KMS-11 (cell line): ENCODE measurements around the gene PEX14.

ENCODE experiments used
- H2AFZ ChIP-seq: fragments of 200-600 bp; sonication (generic); 2 replicates; pipeline ENCODE4 v1.6.1; 2016; ENCODE audit warnings: antibody characterized with exemption, mixed run types, low read depth
- H3K27ac ChIP-seq: fragments of 200-600 bp; sonication (generic); 2 replicates; pipeline ENCODE4 v1.6.1; 2016; ENCODE audit warnings: mild to moderate bottlenecking, mixed run types
- H3K27me3 ChIP-seq: fragments of 200-600 bp; sonication (generic); 2 replicates; pipeline ENCODE4 v1.6.1; 2017; ENCODE audit warnings: mild to moderate bottlenecking, low read depth, mixed run types, moderate library complexity; ENCODE audit not compliant: insufficient read depth
- H3K36me3 ChIP-seq: fragments of 200-600 bp; sonication (generic); 2 replicates; pipeline ENCODE4 v1.6.1; 2017; ENCODE audit warnings: mild to moderate bottlenecking, mixed run types; ENCODE audit not compliant: insufficient read depth
- H3K4me1 ChIP-seq: fragments of 200-600 bp; sonication (generic); 2 replicates; pipeline ENCODE4 v1.6.1; 2016; ENCODE audit warnings: mild to moderate bottlenecking, low read depth, mixed run types; ENCODE audit not compliant: poor library complexity, severe bottlenecking
- H3K4me2 ChIP-seq: fragments of 200-600 bp; sonication (generic); 2 replicates; pipeline ENCODE4 v1.7.0; 2016; ENCODE audit warnings: mild to moderate bottlenecking, mixed run types
- H3K4me3 ChIP-seq: fragments of 200-600 bp; sonication (generic); IDR thresholded peaks from 2 replicates; pipeline ENCODE4 v1.6.1; 2017; ENCODE audit warnings: low read depth, low read length, mixed read lengths; ENCODE audit not compliant: insufficient read depth
- H3K79me2 ChIP-seq: fragments of 200-600 bp; sonication (generic); 2 replicates; pipeline ENCODE4 v1.6.1; 2016; ENCODE audit warnings: low read depth, mixed run types; ENCODE audit not compliant: insufficient read depth
- H3K9ac ChIP-seq: fragments of 200-600 bp; sonication (generic); 2 replicates; pipeline ENCODE4 v1.6.1; 2016; ENCODE audit warnings: mild to moderate bottlenecking, mixed run types
- H4K20me1 ChIP-seq: fragments of 200-600 bp; sonication (generic); 2 replicates; pipeline ENCODE4 v1.6.1; 2016; ENCODE audit warnings: mild to moderate bottlenecking, mixed run types; ENCODE audit not compliant: insufficient read depth
- CTCF ChIP-seq: fragments of 200-600 bp; sonication (generic); conservative IDR thresholded peaks from 2 replicates; pipeline ENCODE4 v1.6.1; 2017; ENCODE audit warnings: low read depth, mild to moderate bottlenecking, antibody characterized with exemption, low read length, moderate library complexity, mixed read lengths

The PEX14 gene

GRCh38 chr1:10449751-10450150, 25.0 kb upstream of the PEX14 start, which contains the start of gene CORT:
TSS of gene CORT (plus strand) at chr1:10450031. CDS start at chr1:10450224, 193 bp downstream.
- Histone ChIP-seq H3K27ac (no peak within 1 kb of the TSS), H3K4me2 (no peak within 1 kb of the TSS), H3K4me3 (no peak within 1 kb of the TSS), H3K79me2 (no peaks in the 10 kb centered on the region), H3K4me1 (no peaks in the 10 kb centered on the region), H3K9ac (no peak within 1 kb of the TSS), H3K36me3 (no peaks in the 10 kb centered on the region), H2AFZ (no peak within 1 kb of the TSS), H3K27me3 (no peaks in the 10 kb centered on the region), H4K20me1 (no peaks in the 10 kb centered on the region)
- TF ChIP-seq CTCF, result no peak

- Histone ChIP-seq H3K9ac (no peak overlapping the region), H3K4me2 (no peak overlapping the region), H2AFZ (no peak overlapping the region), H3K27ac (no peak overlapping the region), H3K4me3 (no peak overlapping the region), H3K36me3 (no peaks in the 10 kb centered on the region), H3K27me3 (no peaks in the 10 kb centered on the region), H3K79me2 (no peaks in the 10 kb centered on the region), H3K4me1 (no peaks in the 10 kb centered on the region), H4K20me1 (no peaks in the 10 kb centered on the region)
- TF ChIP-seq CTCF, result no peak
Observed at GRCh38 chr1:10450156-10450814, 24.5 kb upstream of the PEX14 start.

GRCh38 chr1:10450836-10451235, 23.9 kb upstream of the PEX14 start:
- no peak overlapping the region for H3K9ac ChIP-seq
- no peak overlapping the region for H2AFZ ChIP-seq
- TF ChIP-seq CTCF, result no peak
- no peaks in the 10 kb centered on the region for H3K27me3 ChIP-seq
- H3K36me3 ChIP-seq, result no peaks in the 10 kb centered on the region
- H3K79me2 ChIP-seq, result no peaks in the 10 kb centered on the region
- H3K4me2 ChIP-seq, result no peak overlapping the region
- no peak overlapping the region for H3K4me3 ChIP-seq
- H3K4me1 ChIP-seq, result no peaks in the 10 kb centered on the region
- no peaks in the 10 kb centered on the region for H4K20me1 ChIP-seq
- H3K27ac ChIP-seq, result no peak overlapping the region

- no peaks in the 10 kb centered on the region for H3K27me3 ChIP-seq
- H3K27ac ChIP-seq, result no peak overlapping the region
- no peaks in the 10 kb centered on the region for H4K20me1 ChIP-seq
- H3K9ac ChIP-seq, result no peak overlapping the region
- H3K4me3 ChIP-seq, result no peak overlapping the region
- H3K4me2 ChIP-seq, result no peak overlapping the region
- no peaks in the 10 kb centered on the region for H3K79me2 ChIP-seq
- H2AFZ ChIP-seq, result no peak overlapping the region
- H3K4me1 ChIP-seq, result no peaks in the 10 kb centered on the region
- TF ChIP-seq CTCF, result no peak
- no peaks in the 10 kb centered on the region for H3K36me3 ChIP-seq
Observed at GRCh38 chr1:10451287-10451686, 23.5 kb upstream of the PEX14 start.
